WTC11 (cell line): ENCODE results near the gene GPRIN3. TPM values are rescaled to one million over a fixed set of nuclear protein-coding genes. Genes with fewer than 3 reads are reported as not detected.
"Not testable (repeated sequence)": the region's sequence is repeated elsewhere in the genome, so short reads cannot be mapped to it uniquely, and the experiment has no call there.

Experiments used
- ATAC-seq: fragments of 200-7000 bp; cut with Tn5 transposase; 2 replicates; pipeline ENCODE4 v1.10.0; 2021; ENCODE audit warnings: mild to moderate bottlenecking, moderate library complexity
- CTCF ChIA-PET: fragments of 300-600 bp; sonication (Branson Sonifier 250); formaldehyde crosslinking; loops from one replicate; lab custom pipeline; 2021; ENCODE audit warnings: antibody characterized with exemption; lab: Charles Lee
- POLR2A ChIA-PET: fragments of 350-600 bp; sonication (Branson Sonifier 250); formaldehyde crosslinking; loops from one replicate; lab custom pipeline; 2021; ENCODE audit warnings: antibody characterized with exemption; lab: Charles Lee
- DNase-seq: peaks from one replicate; pipeline ENCODE4 v3.0.0; 2021; ENCODE audit warnings: low spot score
- H3K27ac Mint-ChIP-seq: 2 replicates; pipeline ENCODE4 v1.8.0; 2021; ENCODE audit warnings: mixed read lengths
- H3K27me3 Mint-ChIP-seq: 2 replicates; pipeline ENCODE4 v1.8.0; 2021; ENCODE audit warnings: low read depth, mild to moderate bottlenecking, moderate library complexity, mixed read lengths
- H3K36me3 Mint-ChIP-seq: 2 replicates; pipeline ENCODE4 v1.8.0; 2021; ENCODE audit warnings: mixed read lengths
- H3K4me1 Mint-ChIP-seq: 2 replicates; pipeline ENCODE4 v1.8.0; 2022; ENCODE audit warnings: mixed read lengths
- H3K4me3 Mint-ChIP-seq: 2 replicates; pipeline ENCODE4 v1.8.0; 2021; ENCODE audit warnings: mild to moderate bottlenecking, moderate library complexity, mixed read lengths
- H3K9me3 Mint-ChIP-seq: 2 replicates; pipeline ENCODE4 v1.8.0; 2021; ENCODE audit warnings: mixed read lengths
- ATF1 ChIP-seq: sonication (generic); formaldehyde crosslinking; IDR thresholded peaks from 2 replicates; pipeline ENCODE4 v1.8.1; 2023; ENCODE audit warnings: mild to moderate bottlenecking, moderate library complexity, missing genetic modification reagents
- ATF6 ChIP-seq: sonication (generic); formaldehyde crosslinking; IDR thresholded peaks from 2 replicates; pipeline ENCODE4 v1.8.1; 2023; ENCODE audit warnings: mild to moderate bottlenecking, missing genetic modification reagents
- EMX1 ChIP-seq: fragments of 250-450 bp; sonication (Bioruptor Pico); IDR thresholded peaks from 2 replicates; pipeline ENCODE4 v1.8.0; 2021; ENCODE audit warnings: mild to moderate bottlenecking
- ETV6 ChIP-seq: sonication (generic); formaldehyde crosslinking; IDR thresholded peaks from 2 replicates; pipeline ENCODE4 v1.8.1; 2022; ENCODE audit warnings: mild to moderate bottlenecking, missing genetic modification reagents
- FOXP4 ChIP-seq: sonication (generic); formaldehyde crosslinking; IDR thresholded peaks from 2 replicates; pipeline ENCODE4 v1.8.0; 2022; ENCODE audit warnings: mild to moderate bottlenecking, missing genetic modification reagents
- IRF2 ChIP-seq: sonication (generic); formaldehyde crosslinking; IDR thresholded peaks from 2 replicates; pipeline ENCODE4 v1.8.0; 2022; ENCODE audit warnings: low read depth, missing genetic modification reagents, borderline replicate concordance
- MAX ChIP-seq: sonication (generic); formaldehyde crosslinking; IDR thresholded peaks from 2 replicates; pipeline ENCODE4 v1.8.0; 2022; ENCODE audit warnings: mild to moderate bottlenecking, missing genetic modification reagents
- MXD4 ChIP-seq: fragments of 250-450 bp; sonication (Bioruptor Pico); IDR thresholded peaks from 2 replicates; pipeline ENCODE4 v1.8.0; 2021; ENCODE audit warnings: mild to moderate bottlenecking, moderate library complexity, borderline replicate concordance
- NFYB ChIP-seq: sonication (generic); formaldehyde crosslinking; conservative IDR thresholded peaks from 2 replicates; pipeline ENCODE4 v1.8.0; 2022; ENCODE audit warnings: low read depth, missing genetic modification reagents
- PRRX2 ChIP-seq: fragments of 250-450 bp; sonication (Bioruptor Pico); IDR thresholded peaks from 2 replicates; pipeline ENCODE4 v1.8.0; 2021; ENCODE audit warnings: mild to moderate bottlenecking
- RORB ChIP-seq: fragments of 250-450 bp; sonication (Bioruptor Pico); IDR thresholded peaks from 2 replicates; pipeline ENCODE4 v1.9.0; 2021; ENCODE audit warnings: mild to moderate bottlenecking
- SMAD4 ChIP-seq: sonication (generic); formaldehyde crosslinking; IDR thresholded peaks from 2 replicates; pipeline ENCODE4 v1.8.0; 2022; ENCODE audit warnings: mild to moderate bottlenecking, missing genetic modification reagents
- TCF7 ChIP-seq: sonication (generic); formaldehyde crosslinking; IDR thresholded peaks from 2 replicates; pipeline ENCODE4 v1.8.0; 2022; ENCODE audit warnings: mild to moderate bottlenecking, low read depth, missing genetic modification reagents, moderate library complexity
- TEAD1 ChIP-seq: sonication (generic); formaldehyde crosslinking; IDR thresholded peaks from 2 replicates; pipeline ENCODE4 v1.8.0; 2022; ENCODE audit warnings: mild to moderate bottlenecking, missing genetic modification reagents
- ZNF138 ChIP-seq: sonication (generic); formaldehyde crosslinking; conservative IDR thresholded peaks from 2 replicates; pipeline ENCODE4 v1.8.1; 2022; ENCODE audit warnings: mild to moderate bottlenecking, moderate library complexity, missing genetic modification reagents
- ZNF281 ChIP-seq: sonication (generic); formaldehyde crosslinking; IDR thresholded peaks from 2 replicates; pipeline ENCODE4 v1.8.0; 2023; ENCODE audit warnings: mild to moderate bottlenecking, missing genetic modification reagents
- ZNF317 ChIP-seq: sonication (generic); formaldehyde crosslinking; IDR thresholded peaks from 2 replicates; pipeline ENCODE4 v1.8.1; 2023; ENCODE audit warnings: low read depth, mild to moderate bottlenecking, moderate library complexity, missing genetic modification reagents, borderline replicate concordance
- total RNA-seq: library from RNA; stranded (reverse); gene quantifications from 3 replicates; pipeline ENCODE4 v1.2.3, GENCODE V29; 2021

Gene GPRIN3
- total RNA-seq, 1 experiment from 2014 or later = 2.0 TPM

- ATAC-seq (no peak), DNase-seq (no peak)
- no peak overlapping the region for H3K4me3 Mint-ChIP-seq
- no peaks in the 10 kb centered on the region for H3K4me1 Mint-ChIP-seq
- ChIA-PET POLR2A (no interaction called here), CTCF (no interaction called here)
- H3K9me3 Mint-ChIP-seq = peaks cover 25% of the 10 kb centered on the region
- no peak overlapping the region for H3K27ac Mint-ChIP-seq
- H3K36me3 Mint-ChIP-seq = no peaks in the 10 kb centered on the region
- TF ChIP-seq EMX1 (CRISPR knock-in tag) (no peak), RORB (CRISPR knock-in tag) (no peak)
- TF ChIP-seq, all 79 proteins: peak for 0
- H3K27me3 Mint-ChIP-seq = no peaks in the 10 kb centered on the region; the same call in 1 of the 2 replicates
Observed at GRCh38 chr4:89204624-89205023, 103.0 kb downstream of the GPRIN3 start.

- DNase-seq = no peak
- POLR2A ChIA-PET = no interaction called here
- Mint-ChIP-seq H3K36me3 (no peaks in the 10 kb centered on the region), H3K4me3 (no peak overlapping the region), H3K27ac (no peak overlapping the region), H3K4me1 (no peaks in the 10 kb centered on the region), H3K9me3 (peaks cover 20% of the 10 kb centered on the region), H3K27me3 (no peaks in the 10 kb centered on the region; the same call in 1 of the 2 replicates)
- TF ChIP-seq IRF2 = no peak
- TF ChIP-seq FOXP4 (CRISPR knock-in tag) = no peak
- no peak for TF ChIP-seq ETV6
- ATAC-seq = no peak
- CTCF ChIA-PET = no interaction called here
Observed at GRCh38 chr4:89203902-89204301, 103.7 kb downstream of the GPRIN3 start.

- H3K27me3 Mint-ChIP-seq, H3K9me3 Mint-ChIP-seq, CTCF ChIA-PET, POLR2A ChIA-PET, ATAC-seq, H3K4me3 Mint-ChIP-seq, H3K27ac Mint-ChIP-seq, H3K36me3 Mint-ChIP-seq, DNase-seq: not testable (repeated sequence)
- H3K4me1 Mint-ChIP-seq = peaks cover 16% of the 10 kb centered on the region
Observed at GRCh38 chr4:89199394-89199793, 108.2 kb downstream of the GPRIN3 start.

- H3K27ac Mint-ChIP-seq = no peak overlapping the region
- no peak overlapping the region for H3K4me3 Mint-ChIP-seq
Observed at GRCh38 chr4:89197920-89198319, 109.7 kb downstream of the GPRIN3 start.

GRCh38 chr4:89196745-89197144, 110.9 kb downstream of the GPRIN3 start:
- Mint-ChIP-seq H3K27ac (no peak overlapping the region), H3K4me1 (peaks cover 16% of the 10 kb centered on the region), H3K4me3 (no peak overlapping the region), H3K9me3 (peaks cover 3% of the 10 kb centered on the region; the same call in 1 of the 2 replicates), H3K36me3 (no peaks in the 10 kb centered on the region), H3K27me3 (no peaks in the 10 kb centered on the region)
- CTCF ChIA-PET = interaction anchor here (0.9 kb wide), 1 partner anchor 361 kb away, joined by 3 read pairs; no protein-coding TSS in a partner anchor
- DNase-seq = no peak
- ATAC-seq = no peak
- POLR2A ChIA-PET = no interaction called here
- TF ChIP-seq TEAD1 (CRISPR knock-in tag) (no peak), PRRX2 (CRISPR knock-in tag) (no peak), ZNF317 (CRISPR knock-in tag) (no peak), MXD4 (CRISPR knock-in tag) (no peak), ATF6 (no peak), SMAD4 (CRISPR knock-in tag) (no peak), TCF7 (no peak), ZNF138 (CRISPR knock-in tag) (no peak), NFYB (CRISPR knock-in tag) (no peak)

More at GRCh38 chr4:89197920-89198319, 109.7 kb downstream of the GPRIN3 start:
- DNase-seq (no peak), ATAC-seq (no peak)
- TF ChIP-seq ZNF281 (no peak), MAX (CRISPR knock-in tag) (no peak), ATF1 (CRISPR knock-in tag) (no peak)
- no peaks in the 10 kb centered on the region for H3K36me3 Mint-ChIP-seq
- peaks cover 16% of the 10 kb centered on the region for H3K4me1 Mint-ChIP-seq
- H3K27me3 Mint-ChIP-seq = no peaks in the 10 kb centered on the region
- ChIA-PET POLR2A (no interaction called here), CTCF (no interaction called here)
- H3K9me3 Mint-ChIP-seq = peaks cover 3% of the 10 kb centered on the region; the same call in 1 of the 2 replicates
